Smooth muscle cell (in vitro differentiated cells): ENCODE results near the gene KY. TPM values are rescaled to one million over a fixed set of nuclear protein-coding genes. Genes with fewer than 3 reads are reported as not detected.

Experiments used
- DNase-seq: peaks from one replicate; lab custom pipeline; 2025; ENCODE audit not compliant: unreplicated experiment; lab: John Stamatoyannopoulos, UW
- H2AFZ ChIP-seq: fragments of 200-600 bp; sonication (generic); 2 replicates; pipeline ENCODE4 v1.6.0; 2016; ENCODE audit warnings: antibody characterized with exemption, low read depth, mild to moderate bottlenecking
- H3F3A ChIP-seq: fragments of 200-600 bp; sonication (generic); 2 replicates; pipeline ENCODE4 v1.6.0; 2017; ENCODE audit warnings: antibody characterized with exemption, low read depth
- H3K27ac ChIP-seq: fragments of 200-600 bp; sonication (generic); 2 replicates; pipeline ENCODE4 v1.5.1; 2016; ENCODE audit warnings: low read depth, mild to moderate bottlenecking
- H3K27me3 ChIP-seq: fragments of 200-600 bp; sonication (generic); 2 replicates; pipeline ENCODE4 v1.6.1; 2016; ENCODE audit warnings: low read depth, mild to moderate bottlenecking
- H3K36me3 ChIP-seq: fragments of 200-600 bp; sonication (generic); 2 replicates; pipeline ENCODE4 v1.5.1; 2016; ENCODE audit warnings: low read depth
- H3K4me1 ChIP-seq: fragments of 200-600 bp; sonication (generic); 2 replicates; pipeline ENCODE4 v1.5.1; 2016; ENCODE audit warnings: low read depth
- H3K4me2 ChIP-seq: fragments of 200-600 bp; sonication (generic); 2 replicates; pipeline ENCODE4 v1.6.0; 2016; ENCODE audit warnings: mild to moderate bottlenecking
- H3K4me3 ChIP-seq: fragments of 200-600 bp; sonication (generic); 2 replicates; pipeline ENCODE4 v1.5.1; 2016; ENCODE audit warnings: mild to moderate bottlenecking
- H3K79me2 ChIP-seq: fragments of 200-600 bp; sonication (generic); 2 replicates; pipeline ENCODE4 v1.6.0; 2016; ENCODE audit warnings: low read depth, mild to moderate bottlenecking
- H3K9ac ChIP-seq: fragments of 200-600 bp; sonication (generic); 2 replicates; pipeline ENCODE4 v1.6.0; 2016; ENCODE audit warnings: low read depth
- H3K9me3 ChIP-seq: fragments of 200-600 bp; sonication (generic); replicated peaks from 2 replicates; pipeline ENCODE4 v1.5.1; 2016; ENCODE audit warnings: low read depth
- H4K20me1 ChIP-seq: fragments of 200-600 bp; sonication (generic); 2 replicates; pipeline ENCODE4 v1.6.0; 2016; ENCODE audit warnings: low read depth
- WGBS: methylation state at CpG from one replicate; pipeline ENCODE4 v1.1.7; 2016; ENCODE audit warnings: low lambda C conversion rate; 5-methylcytosine and 5-hydroxymethylcytosine counted together
- polyA plus RNA-seq: library from polyadenylated mRNA; unstranded; fragments of >200 nt; fragmentation: Nextera tagmentation; extraction: Ambion mirVana; gene quantifications from 2 replicates; pipeline ENCODE4 v1.2.1, GENCODE V29; 2016
- total RNA-seq: library from RNA; depleted of rRNA; stranded (reverse); fragments of >200 nt; gene quantifications from 2 replicates; pipeline ENCODE4 v1.2.3, GENCODE V29; 2014
- TF ChIP-seq, protein P1 (sequence below): fragments of 200-600 bp; sonication (generic); IDR thresholded peaks from 2 replicates; pipeline ENCODE4 v1.5.1; 2017; ENCODE audit warnings: borderline replicate concordance, mild to moderate bottlenecking, antibody characterized with exemption; ENCODE audit not compliant: insufficient read depth, poor library complexity, severe bottlenecking

KY gene
- total and polyA plus RNA-seq, 2 experiments from 2014 or later, result 0.07 to 0.09 TPM

- Histone ChIP-seq H3K27me3 (peaks cover 7% of the 10 kb centered on the region), H4K20me1 (no peaks in the 10 kb centered on the region), H3K4me3 (no peak overlapping the region), H3K79me2 (no peaks in the 10 kb centered on the region), H2AFZ (no peak overlapping the region), H3K9me3 (no peaks in the 10 kb centered on the region), H3K36me3 (no peaks in the 10 kb centered on the region), H3K4me1 (no peaks in the 10 kb centered on the region), H3K4me2 (no peak overlapping the region), H3K9ac (no peak overlapping the region), H3F3A (no peaks in the 10 kb centered on the region), H3K27ac (no peak overlapping the region)
- no peak for DNase-seq
- 96% methylated on average over 6 of the region's 6 CpGs for WGBS
- TF ChIP-seq, protein P1, sequence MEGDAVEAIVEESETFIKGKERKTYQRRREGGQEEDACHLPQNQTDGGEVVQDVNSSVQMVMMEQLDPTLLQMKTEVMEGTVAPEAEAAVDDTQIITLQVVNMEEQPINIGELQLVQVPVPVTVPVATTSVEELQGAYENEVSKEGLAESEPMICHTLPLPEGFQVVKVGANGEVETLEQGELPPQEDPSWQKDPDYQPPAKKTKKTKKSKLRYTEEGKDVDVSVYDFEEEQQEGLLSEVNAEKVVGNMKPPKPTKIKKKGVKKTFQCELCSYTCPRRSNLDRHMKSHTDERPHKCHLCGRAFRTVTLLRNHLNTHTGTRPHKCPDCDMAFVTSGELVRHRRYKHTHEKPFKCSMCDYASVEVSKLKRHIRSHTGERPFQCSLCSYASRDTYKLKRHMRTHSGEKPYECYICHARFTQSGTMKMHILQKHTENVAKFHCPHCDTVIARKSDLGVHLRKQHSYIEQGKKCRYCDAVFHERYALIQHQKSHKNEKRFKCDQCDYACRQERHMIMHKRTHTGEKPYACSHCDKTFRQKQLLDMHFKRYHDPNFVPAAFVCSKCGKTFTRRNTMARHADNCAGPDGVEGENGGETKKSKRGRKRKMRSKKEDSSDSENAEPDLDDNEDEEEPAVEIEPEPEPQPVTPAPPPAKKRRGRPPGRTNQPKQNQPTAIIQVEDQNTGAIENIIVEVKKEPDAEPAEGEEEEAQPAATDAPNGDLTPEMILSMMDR, result no peak
Observed at GRCh38 chr3:134608023-134608770, 42.6 kb downstream of the KY start.

GRCh38 chr3:134607054-134608022, 43.5 kb downstream of the KY start:
- no peak for DNase-seq
- 78% methylated on average over 13 of the region's 13 CpGs for WGBS
- Histone ChIP-seq H2AFZ (no peak overlapping the region), H3K79me2 (no peaks in the 10 kb centered on the region), H3K36me3 (no peaks in the 10 kb centered on the region), H3K27ac (no peak overlapping the region), H3K9me3 (no peaks in the 10 kb centered on the region), H4K20me1 (no peaks in the 10 kb centered on the region), H3F3A (no peaks in the 10 kb centered on the region), H3K27me3 (peaks cover 7% of the 10 kb centered on the region), H3K4me3 (no peak overlapping the region), H3K4me1 (peaks cover 5% of the 10 kb centered on the region), H3K4me2 (no peak overlapping the region), H3K9ac (no peak overlapping the region)
- TF ChIP-seq, protein P1, result no peak

- Histone ChIP-seq H2AFZ (no peak overlapping the region), H3K27me3 (peaks cover 7% of the 10 kb centered on the region), H3K36me3 (no peaks in the 10 kb centered on the region), H3K27ac (no peak overlapping the region), H3K9ac (no peak overlapping the region), H3K4me2 (no peak overlapping the region), H4K20me1 (no peaks in the 10 kb centered on the region), H3K4me1 (peaks cover 15% of the 10 kb centered on the region), H3F3A (no peaks in the 10 kb centered on the region), H3K4me3 (no peak overlapping the region), H3K9me3 (no peaks in the 10 kb centered on the region), H3K79me2 (no peaks in the 10 kb centered on the region)
- TF ChIP-seq, protein P1, result no peak
- DNase-seq, result no peak
- 73% methylated on average over 12 of the region's 12 CpGs for WGBS
Observed at GRCh38 chr3:134606033-134607025, 44.5 kb downstream of the KY start.
